Immature natural killer cell (primary cell): ENCODE measurements around the gene FNDC3A. TPM values are rescaled to one million over a fixed set of nuclear protein-coding genes. Genes with fewer than 3 reads are reported as not detected.
"Not testable (repeated sequence)": the region's sequence is repeated elsewhere in the genome, so short reads cannot be mapped to it uniquely, and the experiment has no call there.

Experiments
- DNase-seq, 3 donors: peaks; one replicate each; pipeline ENCODE4 v3.0.0; 2022; ENCODE audit warnings: mixed read lengths in 1 of 3
- H3K27ac Mint-ChIP-seq, 6 donors: one replicate each; pipeline ENCODE4 v1.8.0; 2020; ENCODE audit warnings: mixed read lengths in 6 of 6, mild to moderate bottlenecking in 5 of 6, inconsistent platforms in 4 of 6, moderate library complexity in 3 of 6
- H3K27me3 Mint-ChIP-seq, 3 donors: one replicate each; pipeline ENCODE4 v1.8.0; 2020 to 2021; ENCODE audit warnings: low read depth in 3 of 3, mild to moderate bottlenecking in 3 of 3, mixed read lengths in 3 of 3, moderate library complexity in 3 of 3, inconsistent platforms in 1 of 3
- H3K36me3 Mint-ChIP-seq, 3 donors: one replicate each; pipeline ENCODE4 v1.8.0; 2020; ENCODE audit warnings: mixed read lengths in 3 of 3, inconsistent platforms in 2 of 3, mild to moderate bottlenecking in 2 of 3
- H3K4me1 Mint-ChIP-seq, 2 donors: one replicate each; pipeline ENCODE4 v1.8.0; 2020; ENCODE audit warnings: inconsistent platforms in 2 of 2, mild to moderate bottlenecking in 2 of 2, mixed read lengths in 2 of 2, moderate library complexity in 1 of 2
- H3K4me3 Mint-ChIP-seq, 5 donors: one replicate each; pipeline ENCODE4 v1.8.0; 2020; ENCODE audit warnings: mild to moderate bottlenecking in 5 of 5, mixed read lengths in 5 of 5, inconsistent platforms in 3 of 5, moderate library complexity in 3 of 5
- H3K9me3 Mint-ChIP-seq, 6 donors: one replicate each; pipeline ENCODE4 v1.8.0; 2020; ENCODE audit warnings: mild to moderate bottlenecking in 6 of 6, mixed read lengths in 6 of 6, inconsistent platforms in 4 of 6, moderate library complexity in 3 of 6
- polyA plus RNA-seq, 3 donors: library from polyadenylated mRNA; unstranded; fragments of 300-500 nt; fragmentation: Illumina TruSeq; gene quantifications; one replicate each; pipeline ENCODE4 v1.2.3, GENCODE V29; 2021

FNDC3A gene
- polyA plus RNA-seq, 3 donors from 2014 or later: 3.5 to 8.1 (median 5.1) TPM

- Mint-ChIP-seq H3K36me3 (peaks cover 0 to 5% (median 3%) of the 10 kb centered on the region in 3 donors), H3K27ac (peak overlapping the region in 3 of 6 donors; percentile 14 to 57 (median 32)), H3K4me1 (peaks cover 14 to 42% of the 10 kb centered on the region in 2 donors), H3K9me3 (no peaks in the 10 kb centered on the region), H3K27me3 (no peaks in the 10 kb centered on the region), H3K4me3 (peak overlapping the region in 2 of 5 donors; percentile 16 to 43)
- DNase-seq: no peak
Measured at GRCh38 chr13:49125964-49126524, 150.3 kb downstream of the FNDC3A start.

GRCh38 chr13:49132479-49133002 is 156.8 kb downstream of the FNDC3A start:
- Mint-ChIP-seq H3K4me3 (no peak overlapping the region), H3K27ac (peak overlapping the region; percentile 35 to 73 (median 50)), H3K36me3 (peaks cover 21 to 37% (median 28%) of the 10 kb centered on the region in 3 donors), H3K27me3 (no peaks in the 10 kb centered on the region), H3K9me3 (no peaks in the 10 kb centered on the region), H3K4me1 (peaks cover 0 to 33% of the 10 kb centered on the region in 2 donors)
- no peak for DNase-seq

DNA sequence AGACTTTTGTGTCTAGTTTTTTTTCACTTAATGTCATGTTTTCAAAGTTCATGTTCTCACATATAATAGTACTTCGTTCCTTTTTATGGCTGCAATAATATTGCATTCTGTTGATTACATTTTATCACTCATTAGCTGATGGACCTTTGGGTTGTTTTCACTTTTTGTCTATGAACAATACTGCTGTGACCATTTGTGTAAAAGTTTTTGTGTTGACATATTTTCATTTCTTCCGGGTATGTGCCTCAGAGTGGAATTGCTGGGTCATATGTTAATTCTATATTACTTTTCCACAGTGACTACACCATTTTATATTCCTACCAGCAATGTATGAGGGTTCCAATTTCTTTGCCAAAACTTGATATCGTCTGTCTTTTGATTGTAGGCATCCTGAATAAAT is 158.6 kb downstream of the FNDC3A start:
- no peak for DNase-seq
- H3K27ac Mint-ChIP-seq: peak overlapping the region in 1 of 6 donors; percentile 31
- peaks cover 25 to 42% (median 37%) of the 10 kb centered on the region in 3 donors for H3K36me3 Mint-ChIP-seq
- H3K9me3 Mint-ChIP-seq: no peaks in the 10 kb centered on the region
- no peaks in the 10 kb centered on the region for H3K27me3 Mint-ChIP-seq
- no peak overlapping the region for H3K4me3 Mint-ChIP-seq
- H3K4me1 Mint-ChIP-seq: peaks cover 0 to 33% of the 10 kb centered on the region in 2 donors

DNA sequence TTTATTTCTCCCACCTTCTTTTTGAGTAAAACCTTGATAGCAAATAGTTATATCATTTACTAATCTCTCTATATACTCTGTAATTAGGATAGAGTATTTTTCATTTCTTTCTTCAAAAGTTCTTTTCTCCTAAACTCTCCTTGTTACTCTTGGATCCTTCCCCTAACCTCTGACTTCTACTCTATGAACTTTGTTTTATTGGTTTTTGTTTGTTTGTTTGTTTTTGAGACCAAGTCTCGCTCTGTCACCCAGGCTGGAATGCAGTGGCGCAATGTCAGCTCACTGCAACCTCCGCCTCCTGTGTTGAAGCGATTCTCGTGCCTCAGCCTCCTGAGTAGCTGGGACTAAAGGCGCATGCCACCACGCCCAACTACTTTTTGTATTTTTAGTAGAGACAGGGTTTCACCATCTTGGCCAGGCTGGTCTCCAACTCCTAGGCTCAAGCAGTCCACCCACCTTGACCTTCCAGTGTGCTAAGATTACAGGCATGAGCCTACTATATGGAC is 161.5 kb downstream of the FNDC3A start:
- H3K36me3 Mint-ChIP-seq: peaks cover 18 to 49% (median 38%) of the 10 kb centered on the region in 3 donors
- peak overlapping the region in 2 of 6 donors; percentile 30 to 31 for H3K27ac Mint-ChIP-seq

GRCh38 chr13:49140910-49141611 is 165.3 kb downstream of the FNDC3A start:
- DNase-seq: no peak
- Mint-ChIP-seq H3K4me3 (no peak overlapping the region), H3K4me1 (peaks cover 1 to 10% of the 10 kb centered on the region in 2 donors), H3K36me3 (peaks cover 16 to 28% (median 24%) of the 10 kb centered on the region in 3 donors), H3K27ac (peak overlapping the region in 3 of 6 donors; percentile 17 to 68 (median 23)), H3K27me3 (no peaks in the 10 kb centered on the region), H3K9me3 (no peaks in the 10 kb centered on the region)

More for the DNA sequence above, 161.5 kb downstream of the FNDC3A start:
- H3K4me1 Mint-ChIP-seq: peaks cover 1 to 24% of the 10 kb centered on the region in 2 donors
- H3K9me3 Mint-ChIP-seq, DNase-seq, H3K27me3 Mint-ChIP-seq, H3K4me3 Mint-ChIP-seq: not testable (repeated sequence)

DNA sequence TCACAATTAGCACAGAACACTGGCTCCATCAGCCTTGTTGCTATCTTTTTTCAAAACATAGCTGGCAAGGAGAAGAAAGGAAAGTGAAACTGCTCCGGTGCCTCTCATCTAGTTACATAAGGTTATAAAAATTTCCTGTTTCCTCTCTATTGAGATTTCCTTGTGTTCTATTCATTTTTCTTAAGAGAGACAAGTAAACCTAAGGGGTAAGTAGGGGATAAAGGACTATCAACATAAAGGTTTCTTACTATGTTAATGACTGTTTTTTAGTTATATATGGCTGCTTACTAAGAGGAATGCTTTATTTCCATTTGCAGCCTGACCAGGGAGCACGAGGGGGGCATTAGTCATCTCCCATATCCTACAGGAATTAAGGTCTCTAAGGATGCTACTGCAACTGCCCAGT is 171.2 kb downstream of the FNDC3A start:
- Mint-ChIP-seq H3K27me3 (no peaks in the 10 kb centered on the region), H3K4me3 (peak overlapping the region; percentile 84 to 90 (median 87)), H3K4me1 (peaks cover 20 to 53% of the 10 kb centered on the region in 2 donors), H3K9me3 (peaks cover 0 to 7% (median 4%) of the 10 kb centered on the region in 6 donors), H3K36me3 (peaks cover 38 to 51% (median 47%) of the 10 kb centered on the region in 3 donors), H3K27ac (peak overlapping the region; percentile 88 to 94 (median 92))
- peak; percentile 24 to 38 (median 28) for DNase-seq

GRCh38 chr13:49148405-49148804 is 172.7 kb downstream of the FNDC3A start:
- H3K4me3 Mint-ChIP-seq: peak overlapping the region in 1 of 5 donors; percentile 55
- H3K27ac Mint-ChIP-seq: peak overlapping the region in 4 of 6 donors; percentile 46 to 93 (median 78)
- no peaks in the 10 kb centered on the region for H3K27me3 Mint-ChIP-seq
- H3K4me1 Mint-ChIP-seq: peaks cover 20 to 53% of the 10 kb centered on the region in 2 donors
- DNase-seq: no peak
- H3K36me3 Mint-ChIP-seq: peaks cover 41 to 48% (median 45%) of the 10 kb centered on the region in 3 donors
- peaks cover 0 to 9% (median 5%) of the 10 kb centered on the region in 6 donors for H3K9me3 Mint-ChIP-seq

DNA sequence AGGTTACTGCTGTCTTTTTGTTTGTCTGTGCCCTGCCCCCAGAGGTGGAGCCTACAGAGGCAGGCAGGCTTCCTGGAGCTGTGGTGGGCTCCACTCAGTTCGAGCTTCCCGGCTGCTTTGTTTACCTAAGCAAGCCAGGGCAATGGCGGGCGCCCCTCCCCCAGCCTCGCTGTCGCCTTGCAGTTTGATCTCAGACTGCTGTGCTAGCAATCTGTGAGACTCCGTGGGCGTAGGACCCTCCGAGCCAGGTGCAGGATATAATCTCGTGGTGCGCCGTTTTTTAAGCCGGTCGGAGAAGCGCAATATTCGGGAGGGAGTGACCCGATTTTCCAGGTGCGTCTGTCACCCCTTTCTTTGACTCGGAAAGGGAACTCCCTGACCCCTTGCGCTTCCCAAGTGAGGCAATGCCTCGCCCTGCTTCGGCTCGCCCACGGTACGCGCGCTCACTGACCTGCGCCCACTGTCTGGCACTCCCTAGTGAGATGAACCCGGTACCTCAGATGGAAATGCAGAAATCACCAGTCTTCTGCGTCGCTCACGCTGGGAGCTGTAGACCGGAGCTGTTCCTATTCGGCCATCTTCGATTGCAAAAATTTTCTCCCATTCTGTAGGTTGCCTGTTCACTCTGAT is 182.4 kb downstream of the FNDC3A start:
- DNase-seq, H3K9me3 Mint-ChIP-seq, H3K27ac Mint-ChIP-seq, H3K4me3 Mint-ChIP-seq, H3K27me3 Mint-ChIP-seq: not testable (repeated sequence)
- Mint-ChIP-seq H3K4me1 (peaks cover 7 to 37% of the 10 kb centered on the region in 2 donors), H3K36me3 (peaks cover 10 to 32% (median 29%) of the 10 kb centered on the region in 3 donors)

DNA sequence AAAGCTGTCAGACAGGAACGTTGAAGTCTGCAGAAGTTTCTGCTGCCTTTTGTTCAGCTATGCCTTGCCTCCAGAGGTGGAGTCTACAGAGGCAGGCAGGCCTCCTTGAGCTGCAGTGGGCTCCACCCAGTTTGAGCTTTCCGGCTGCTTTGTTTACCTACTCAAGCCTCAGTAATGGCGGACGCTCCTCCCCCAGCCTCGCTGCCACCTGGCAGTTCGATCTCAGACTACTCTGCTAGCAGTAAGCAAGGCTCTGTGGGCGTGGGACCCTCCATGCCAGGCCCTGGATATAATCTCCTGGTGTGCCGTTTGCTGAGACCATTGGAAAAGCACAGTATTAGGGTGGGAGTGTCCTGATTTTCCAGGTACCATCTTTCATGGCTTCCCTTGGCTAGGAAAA is 187.4 kb downstream of the FNDC3A start:
- Mint-ChIP-seq H3K36me3 (peaks cover 31 to 67% (median 58%) of the 10 kb centered on the region in 3 donors), H3K4me1 (peaks cover 15 to 58% of the 10 kb centered on the region in 2 donors), H3K9me3 (peaks cover 13 to 20% (median 17%) of the 10 kb centered on the region in 6 donors)
- H3K27ac Mint-ChIP-seq, H3K27me3 Mint-ChIP-seq, DNase-seq, H3K4me3 Mint-ChIP-seq: not testable (repeated sequence)

GRCh38 chr13:49164712-49165111 is 189.0 kb downstream of the FNDC3A start:
- DNase-seq: no peak
- peaks cover 13 to 20% (median 17%) of the 10 kb centered on the region in 6 donors for H3K9me3 Mint-ChIP-seq
- H3K27me3 Mint-ChIP-seq: peaks cover 0 to 1% (median 0%) of the 10 kb centered on the region in 3 donors
- H3K4me1 Mint-ChIP-seq: peaks cover 12 to 42% of the 10 kb centered on the region in 2 donors
- H3K36me3 Mint-ChIP-seq: peaks cover 28 to 59% (median 52%) of the 10 kb centered on the region in 3 donors
- no peak overlapping the region for H3K4me3 Mint-ChIP-seq
- H3K27ac Mint-ChIP-seq: no peak overlapping the region

DNA sequence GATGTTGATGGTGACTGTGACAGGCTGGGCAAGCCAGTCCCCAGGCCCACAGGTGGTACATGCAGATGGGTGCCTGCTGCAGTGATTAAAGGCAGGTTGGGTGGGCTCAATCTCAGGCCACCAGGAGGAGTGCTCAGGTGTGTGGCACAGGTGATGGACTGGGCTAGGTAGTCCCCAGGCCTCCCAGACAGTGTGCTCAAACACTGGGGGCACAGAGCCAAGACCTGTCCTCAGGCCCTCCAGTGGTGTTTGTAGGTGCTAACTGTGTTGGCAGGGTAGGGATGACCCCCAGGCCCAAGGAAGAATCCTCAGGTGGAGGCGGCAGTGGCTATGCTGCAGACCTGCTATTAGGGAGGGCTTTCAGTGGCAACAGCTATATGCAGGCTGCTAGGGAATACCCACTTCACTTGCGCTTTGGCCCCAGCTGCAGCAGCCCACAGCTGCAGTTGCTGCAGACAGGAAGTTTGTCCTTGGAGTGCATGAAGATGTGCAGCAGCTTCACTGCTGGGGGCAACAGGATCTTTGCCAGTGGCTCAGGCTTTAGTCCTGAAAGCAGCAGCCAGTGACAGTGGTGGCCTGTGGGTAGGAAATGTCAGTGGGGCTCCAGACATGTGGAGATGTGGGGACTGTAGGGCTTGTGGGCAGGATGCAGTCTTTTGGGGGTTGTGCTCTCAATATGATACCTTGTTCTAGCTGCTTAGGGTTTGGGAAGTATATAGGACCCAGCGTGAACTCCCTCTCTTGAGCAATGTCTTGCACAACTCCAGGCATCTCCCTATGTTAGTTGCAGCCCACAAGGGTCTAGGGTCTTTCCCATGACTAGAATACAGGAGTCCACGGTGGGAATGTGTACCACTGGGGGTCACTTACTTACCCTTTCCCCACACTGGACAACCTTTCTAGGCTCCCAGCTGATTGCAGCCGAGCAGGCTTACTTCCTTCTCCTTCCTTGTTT is 190.4 kb downstream of the FNDC3A start:
- peaks cover 8 to 35% of the 10 kb centered on the region in 2 donors for H3K4me1 Mint-ChIP-seq
- no peak overlapping the region for H3K4me3 Mint-ChIP-seq
- DNase-seq: no peak
- H3K27me3 Mint-ChIP-seq: peaks cover 0 to 1% (median 0%) of the 10 kb centered on the region in 3 donors
- H3K9me3 Mint-ChIP-seq: peaks cover 13 to 20% (median 17%) of the 10 kb centered on the region in 6 donors
- H3K27ac Mint-ChIP-seq: peak overlapping the region in 2 of 6 donors; percentile 4 to 14
- H3K36me3 Mint-ChIP-seq: peaks cover 32 to 58% (median 46%) of the 10 kb centered on the region in 3 donors

DNA sequence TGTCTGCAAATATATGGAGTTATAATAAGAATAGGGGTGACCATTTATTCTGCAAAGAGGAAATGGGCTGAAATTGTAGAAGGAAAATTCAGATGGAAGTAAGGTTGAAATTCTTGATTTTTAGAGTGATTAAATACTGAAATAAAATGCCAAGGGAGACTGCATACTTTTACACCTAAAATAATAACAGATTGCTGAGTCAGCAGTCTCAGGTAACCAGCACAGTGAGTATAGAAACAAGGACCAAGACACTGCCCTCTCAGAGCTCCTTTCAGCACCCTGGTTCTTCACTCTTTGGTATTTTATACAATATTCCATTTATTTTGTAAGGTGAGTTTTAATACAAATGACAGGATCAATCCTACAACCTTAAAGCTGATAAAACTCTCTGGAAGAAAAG is 195.6 kb downstream of the FNDC3A start:
- Mint-ChIP-seq H3K4me3 (no peak overlapping the region), H3K27me3 (no peaks in the 10 kb centered on the region), H3K36me3 (peaks cover 8 to 20% (median 10%) of the 10 kb centered on the region in 3 donors), H3K9me3 (peaks cover 0 to 2% (median 0%) of the 10 kb centered on the region in 6 donors), H3K27ac (peak overlapping the region in 1 of 6 donors; percentile 19), H3K4me1 (peaks cover 1 to 7% of the 10 kb centered on the region in 2 donors)
- DNase-seq: no peak
